CD4-positive, alpha-beta memory T cell (primary cell): ENCODE results near the gene CISD2. TPM values are rescaled to one million over a fixed set of nuclear protein-coding genes. Genes with fewer than 3 reads are reported as not detected.

Experiments used
- CTCF ChIA-PET: fragments of 350-600 bp; sonication (Branson Sonifier 250); formaldehyde crosslinking; loops from one replicate; lab custom pipeline; 2021; ENCODE audit warnings: inconsistent platforms; ENCODE audit not compliant: partially characterized antibody; lab: Charles Lee
- POLR2A ChIA-PET: fragments of 350-600 bp; sonication (Branson Sonifier 250); formaldehyde crosslinking; loops from one replicate; lab custom pipeline; 2021; ENCODE audit not compliant: partially characterized antibody; lab: Charles Lee
- DNase-seq, 5 donors: peaks; one replicate each; pipeline versions ENCODE4 v3.0.0 to v3.0.0-alpha.2; 2020 to 2022; ENCODE audit warnings: mixed read lengths in 1 of 5
- H3K27ac ChIP-seq: one replicate; pipeline ENCODE4 v1.7.0; 2013; ENCODE audit warnings: low read depth, low read length
- H3K27me3 ChIP-seq: 2 replicates; pipeline ENCODE4 v1.7.0; 2013; ENCODE audit warnings: mild to moderate bottlenecking, low read length, moderate library complexity; ENCODE audit not compliant: insufficient read depth
- H3K36me3 ChIP-seq: 2 replicates; pipeline ENCODE4 v1.7.0; 2013; ENCODE audit warnings: mild to moderate bottlenecking, low read length, moderate library complexity; ENCODE audit not compliant: insufficient read depth
- H3K4me1 ChIP-seq: 2 replicates; pipeline ENCODE4 v1.7.0; 2013; ENCODE audit warnings: mild to moderate bottlenecking, low read length, moderate library complexity; ENCODE audit not compliant: insufficient read depth
- H3K4me3 ChIP-seq, 2 donors: one replicate each; pipeline ENCODE4 v1.7.0; 2013; ENCODE audit warnings: low read length in 2 of 2, mild to moderate bottlenecking in 1 of 2
- H3K9me3 ChIP-seq, 2 donors: one replicate each; pipeline ENCODE4 v1.7.0; 2013; ENCODE audit warnings: low read length in 2 of 2, control low read depth in 1 of 2; ENCODE audit not compliant: control insufficient read depth in 1 of 2
- H3K27ac Mint-ChIP-seq, 7 donors: one replicate each; pipeline ENCODE4 v1.8.0; 2020 to 2021; ENCODE audit warnings: mixed read lengths in 7 of 7, mild to moderate bottlenecking in 6 of 7, inconsistent platforms in 3 of 7, moderate library complexity in 3 of 7
- H3K27me3 Mint-ChIP-seq, 2 donors: one replicate each; pipeline ENCODE4 v1.8.0; 2020 to 2021; ENCODE audit warnings: mixed read lengths in 2 of 2
- H3K36me3 Mint-ChIP-seq, 2 donors: one replicate each; pipeline ENCODE4 v1.8.0; 2020 to 2021; ENCODE audit warnings: mixed read lengths in 2 of 2, inconsistent platforms in 1 of 2, mild to moderate bottlenecking in 1 of 2
- H3K4me1 Mint-ChIP-seq, 4 donors: one replicate each; pipeline ENCODE4 v1.8.0; 2020 to 2021; ENCODE audit warnings: mixed read lengths in 4 of 4, mild to moderate bottlenecking in 1 of 4
- H3K4me3 Mint-ChIP-seq, 8 donors: one replicate each; pipeline ENCODE4 v1.8.0; 2020 to 2021; ENCODE audit warnings: mixed read lengths in 8 of 8, mild to moderate bottlenecking in 7 of 8, moderate library complexity in 6 of 8, inconsistent platforms in 3 of 8
- H3K9me3 Mint-ChIP-seq, 8 donors: one replicate each; pipeline ENCODE4 v1.8.0; 2020 to 2021; ENCODE audit warnings: mixed read lengths in 8 of 8, mild to moderate bottlenecking in 5 of 8, inconsistent platforms in 3 of 8, moderate library complexity in 1 of 8
- intact Hi-C: fragments of 100-400 bp; cut with micrococcal nuclease; formaldehyde crosslinking; loops from one replicate; pipeline ENCODE4 v1.15.1; 2023
- polyA plus RNA-seq, 2 donors: library from polyadenylated mRNA; unstranded; fragments of 300-500 nt; fragmentation: Illumina TruSeq; gene quantifications; one replicate each; pipeline ENCODE4 v1.2.3, GENCODE V29; 2021
- total RNA-seq, 2 experiments: library from RNA; stranded (reverse); gene quantifications; one replicate each; pipeline ENCODE4 v1.2.3, GENCODE V29; 2021

The CISD2 gene
- total and polyA plus RNA-seq, 4 experiments from 2014 or later: 18.5 to 54.9 (median 26.6) TPM

- no peaks in the 10 kb centered on the region for H3K36me3 ChIP-seq
- H3K27ac ChIP-seq: no peak overlapping the region
- ChIA-PET POLR2A (no interaction called here), CTCF (no interaction called here)
- H3K27me3 ChIP-seq: no peaks in the 10 kb centered on the region
- Mint-ChIP-seq H3K27me3 (no peaks in the 10 kb centered on the region), H3K4me1 (no peaks in the 10 kb centered on the region), H3K36me3 (no peaks in the 10 kb centered on the region), H3K9me3 (peaks cover 0 to 2% (median 0%) of the 10 kb centered on the region in 8 donors), H3K27ac (no peak overlapping the region), H3K4me3 (no peak overlapping the region)
- no peaks in the 10 kb centered on the region for H3K9me3 ChIP-seq
- H3K4me3 ChIP-seq: no peak overlapping the region
- H3K4me1 ChIP-seq: no peaks in the 10 kb centered on the region
- DNase-seq: no peak
- intact Hi-C loops: no loop called here
These were observed 24.9 kb upstream of the CISD2 start for GRCh38 chr4:102843938-102844337.

GRCh38 chr4:102847687-102848086 lies 21.1 kb upstream of the CISD2 start:
- H3K27me3 ChIP-seq: no peaks in the 10 kb centered on the region
- no peak overlapping the region for H3K27ac ChIP-seq
- H3K36me3 ChIP-seq: no peaks in the 10 kb centered on the region
- Mint-ChIP-seq H3K9me3 (peaks cover 0 to 2% (median 0%) of the 10 kb centered on the region in 8 donors), H3K36me3 (no peaks in the 10 kb centered on the region), H3K27ac (no peak overlapping the region), H3K4me3 (no peak overlapping the region), H3K27me3 (no peaks in the 10 kb centered on the region), H3K4me1 (peaks cover 0 to 3% (median 2%) of the 10 kb centered on the region in 4 donors)
- H3K9me3 ChIP-seq: no peaks in the 10 kb centered on the region
- ChIA-PET CTCF (no interaction called here), POLR2A (no interaction called here)
- intact Hi-C loops: no loop called here
- H3K4me1 ChIP-seq: no peaks in the 10 kb centered on the region
- no peak overlapping the region for H3K4me3 ChIP-seq
- no peak for DNase-seq

GRCh38 chr4:102849579-102850104 lies 19.1 kb upstream of the CISD2 start:
- ChIA-PET CTCF (interaction anchor here (0.5 kb wide), 1 partner anchor 419 kb away, joined by 3 read pairs; no protein-coding TSS in a partner anchor), POLR2A (no interaction called here)
- Histone ChIP-seq H3K9me3 (no peaks in the 10 kb centered on the region), H3K27ac (no peak overlapping the region), H3K4me3 (no peak overlapping the region), H3K36me3 (no peaks in the 10 kb centered on the region), H3K27me3 (no peaks in the 10 kb centered on the region), H3K4me1 (no peaks in the 10 kb centered on the region)
- Mint-ChIP-seq H3K27me3 (no peaks in the 10 kb centered on the region), H3K36me3 (no peaks in the 10 kb centered on the region), H3K9me3 (no peaks in the 10 kb centered on the region), H3K4me1 (peaks cover 0 to 3% (median 2%) of the 10 kb centered on the region in 4 donors), H3K27ac (no peak overlapping the region), H3K4me3 (no peak overlapping the region)
- intact Hi-C loops: no loop called here
- no peak for DNase-seq

- Mint-ChIP-seq H3K27me3 (no peaks in the 10 kb centered on the region), H3K4me3 (no peak overlapping the region), H3K36me3 (no peaks in the 10 kb centered on the region), H3K9me3 (no peaks in the 10 kb centered on the region), H3K27ac (no peak overlapping the region), H3K4me1 (peaks cover 0 to 3% (median 2%) of the 10 kb centered on the region in 4 donors)
- POLR2A ChIA-PET: interaction anchor here (1.2 to 2.7 kb wide), 2 partner anchors 19 to 23 kb away, joined by 3 to 14 read pairs; partner anchors contain the start of genes CISD2 and UBE2D3
- no peaks in the 10 kb centered on the region for H3K4me1 ChIP-seq
- no peaks in the 10 kb centered on the region for H3K27me3 ChIP-seq
- no peak overlapping the region for H3K27ac ChIP-seq
- no peaks in the 10 kb centered on the region for H3K9me3 ChIP-seq
- CTCF ChIA-PET: interaction anchor here (1.8 kb wide), 1 partner anchor 405 kb away, joined by 3 read pairs; no protein-coding TSS in a partner anchor
- H3K4me3 ChIP-seq: no peak overlapping the region
- no peaks in the 10 kb centered on the region for H3K36me3 ChIP-seq
- no peak for DNase-seq
- intact Hi-C loops: no loop called here
These were observed 18.4 kb upstream of the CISD2 start for GRCh38 chr4:102850370-102850769.

GRCh38 chr4:102858828-102859464 lies 9.8 kb upstream of the CISD2 start:
- peaks cover 2% of the 10 kb centered on the region for H3K4me1 ChIP-seq
- no peaks in the 10 kb centered on the region for H3K36me3 ChIP-seq
- Mint-ChIP-seq H3K4me3 (no peak overlapping the region), H3K27ac (peak overlapping the region in 1 of 7 donors; percentile 43), H3K36me3 (peaks cover 11 to 14% of the 10 kb centered on the region in 2 donors), H3K27me3 (no peaks in the 10 kb centered on the region), H3K9me3 (peaks cover 0 to 23% (median 21%) of the 10 kb centered on the region in 8 donors), H3K4me1 (peaks cover 0 to 2% (median under 1%) of the 10 kb centered on the region in 4 donors)
- no peak overlapping the region for H3K4me3 ChIP-seq
- no peaks in the 10 kb centered on the region for H3K27me3 ChIP-seq
- H3K27ac ChIP-seq: no peak overlapping the region
- intact Hi-C loops: no loop called here
- CTCF ChIA-PET: interaction anchor here (0.8 kb wide), 1 partner anchor 150 kb away, joined by 3 read pairs; no protein-coding TSS in a partner anchor
- POLR2A ChIA-PET: interaction anchor here (1.1 to 1.2 kb wide), 2 partner anchors 10 to 31 kb away, joined by 3 to 4 read pairs; partner anchors contain the start of genes CISD2 and UBE2D3
- peaks cover 4 to 5% of the 10 kb centered on the region in 2 donors for H3K9me3 ChIP-seq
- no peak for DNase-seq

- Histone ChIP-seq H3K4me3 (no peak overlapping the region), H3K36me3 (no peaks in the 10 kb centered on the region), H3K4me1 (peaks cover 15% of the 10 kb centered on the region), H3K27me3 (no peaks in the 10 kb centered on the region), H3K27ac (no peak overlapping the region), H3K9me3 (peaks cover 4 to 5% of the 10 kb centered on the region in 2 donors)
- Mint-ChIP-seq H3K36me3 (peaks cover 11 to 14% of the 10 kb centered on the region in 2 donors), H3K4me1 (peaks cover 9 to 20% (median 14%) of the 10 kb centered on the region in 4 donors), H3K4me3 (no peak overlapping the region), H3K27me3 (no peaks in the 10 kb centered on the region), H3K27ac (no peak overlapping the region), H3K9me3 (peaks cover 0 to 23% (median 21%) of the 10 kb centered on the region in 8 donors)
- no peak for DNase-seq
- POLR2A ChIA-PET: interaction anchor here (1.1 kb wide), 1 partner anchor 34 kb away, joined by 8 read pairs; the partner anchor contains the start of gene UBE2D3
- CTCF ChIA-PET: no interaction called here
- intact Hi-C loops: no loop called here
These were observed 8.0 kb upstream of the CISD2 start for GRCh38 chr4:102860611-102861324.

- no peak for DNase-seq
- H3K27me3 ChIP-seq: no peaks in the 10 kb centered on the region
- H3K27ac ChIP-seq: no peak overlapping the region
- Mint-ChIP-seq H3K4me3 (no peak overlapping the region), H3K4me1 (peaks cover 14 to 30% (median 21%) of the 10 kb centered on the region in 4 donors), H3K27me3 (no peaks in the 10 kb centered on the region), H3K36me3 (peaks cover 11 to 14% of the 10 kb centered on the region in 2 donors), H3K27ac (no peak overlapping the region), H3K9me3 (peaks cover 0 to 23% (median 21%) of the 10 kb centered on the region in 8 donors)
- ChIA-PET POLR2A (interaction anchor here (1.1 kb wide), 1 partner anchor 35 kb away, joined by 8 read pairs; the partner anchor contains the start of gene UBE2D3), CTCF (no interaction called here)
- peaks cover 27% of the 10 kb centered on the region for H3K4me1 ChIP-seq
- H3K9me3 ChIP-seq: peaks cover 4 to 5% of the 10 kb centered on the region in 2 donors
- H3K36me3 ChIP-seq: no peaks in the 10 kb centered on the region
- H3K4me3 ChIP-seq: no peak overlapping the region
- intact Hi-C loops: no loop called here
These were observed 6.8 kb upstream of the CISD2 start for GRCh38 chr4:102862016-102862415.
